ENCODE data around the gene FADS2.

The FADS2 gene

GRCh38 chr11:61827571-61828378 is at the start of gene FADS2:
TSS of gene FADS2 (plus strand) at chr11:61828300. CDS start at chr11:61828391, 91 bp downstream.
- DNase-seq, result peak; percentile 85

GRCh38 chr11:61778357-61778886 is 49.7 kb upstream of the FADS2 start:
- no peak for DNase-seq

- DNase-seq, result no peak
These were observed 49.0 kb upstream of the FADS2 start for GRCh38 chr11:61778920-61779650.

- no peak for DNase-seq
These were observed 48.2 kb upstream of the FADS2 start for GRCh38 chr11:61779666-61780525.

GRCh38 chr11:61780581-61781162 is 47.4 kb upstream of the FADS2 start:
- no peak for DNase-seq

GRCh38 chr11:61781585-61781984 is 46.5 kb upstream of the FADS2 start:
- DNase-seq, result no peak

GRCh38 chr11:61782299-61782698 is 45.8 kb upstream of the FADS2 start:
- no peak for DNase-seq

- DNase-seq, result no peak
These were observed 45.3 kb upstream of the FADS2 start for GRCh38 chr11:61782841-61783240.

- DNase-seq, result no peak
These were observed 44.2 kb upstream of the FADS2 start for GRCh38 chr11:61783717-61784505.

GRCh38 chr11:61784506-61784805 is 43.6 kb upstream of the FADS2 start:
- no peak for DNase-seq

- DNase-seq, result no peak
These were observed 42.2 kb upstream of the FADS2 start for GRCh38 chr11:61785837-61786402.

- DNase-seq, result peak; percentile 48
These were observed 40.1 kb upstream of the FADS2 start for GRCh38 chr11:61787928-61788491.

- peak; percentile 86 for DNase-seq
These were observed 36.3 kb upstream of the FADS2 start for GRCh38 chr11:61791737-61792309.

GRCh38 chr11:61792310-61793082 is 35.6 kb upstream of the FADS2 start, which contains the start of the genes FEN1 and TMEM258:
TSS of gene FEN1 (plus strand) at chr11:61792911. CDS start at chr11:61795362, 2,451 bp downstream.
TSS of gene TMEM258 (minus strand) at chr11:61792599. CDS start at chr11:61792558, 41 bp downstream.
- DNase-seq, result peak; percentile 94

- no peak for DNase-seq
These were observed 34.8 kb upstream of the FADS2 start for GRCh38 chr11:61793083-61793828.

GRCh38 chr11:61793829-61794204 is 34.3 kb upstream of the FADS2 start:
- no peak for DNase-seq

GRCh38 chr11:61794579-61794978 is 33.5 kb upstream of the FADS2 start:
- no peak for DNase-seq

GRCh38 chr11:61795459-61795858 is 32.6 kb upstream of the FADS2 start:
- DNase-seq, result no peak
